Glutamatergic neuron (in vitro differentiated cells): ENCODE measurements around the gene BBX. TPM values are rescaled to one million over a fixed set of nuclear protein-coding genes. Genes with fewer than 3 reads are reported as not detected.
A peak's percentile ranks its signal among the peaks of the same experiment; 100 is the strongest.

ENCODE experiments used
- DNase-seq: peaks from one replicate; pipeline ENCODE4 v3.0.0; 2022
- H3K27ac Mint-ChIP-seq: one replicate; pipeline ENCODE4 v1.8.0; 2020; ENCODE audit warnings: mild to moderate bottlenecking, mixed read lengths, inconsistent platforms; ENCODE audit not compliant: unreplicated experiment
- H3K27me3 Mint-ChIP-seq: one replicate; pipeline ENCODE4 v1.8.0; 2020; ENCODE audit warnings: mild to moderate bottlenecking, moderate library complexity, mixed read lengths, inconsistent platforms; ENCODE audit not compliant: unreplicated experiment
- H3K36me3 Mint-ChIP-seq: one replicate; pipeline ENCODE4 v1.8.0; 2020; ENCODE audit warnings: mild to moderate bottlenecking, mixed read lengths, inconsistent platforms; ENCODE audit not compliant: unreplicated experiment
- H3K4me1 Mint-ChIP-seq: one replicate; pipeline ENCODE4 v1.8.0; 2020; ENCODE audit warnings: mild to moderate bottlenecking, low read depth, mixed read lengths, inconsistent platforms; ENCODE audit not compliant: unreplicated experiment
- H3K4me3 Mint-ChIP-seq: one replicate; pipeline ENCODE4 v1.8.0; 2020; ENCODE audit warnings: mild to moderate bottlenecking, mixed read lengths, inconsistent platforms; ENCODE audit not compliant: unreplicated experiment
- H3K9me3 Mint-ChIP-seq: one replicate; pipeline ENCODE4 v1.8.0; 2020; ENCODE audit warnings: mild to moderate bottlenecking, moderate library complexity, mixed read lengths, inconsistent platforms; ENCODE audit not compliant: unreplicated experiment
- CTCF ChIP-seq: fragments of 200-600 bp; sonication (generic); IDR thresholded peaks from one replicate; pipeline ENCODE4 v1.5.0; 2021; ENCODE audit not compliant: partially characterized antibody, unreplicated experiment
- total RNA-seq: library from RNA; stranded (reverse); fragmentation: NEBNext Ultra II Directional; extraction: Animal tissue kit (Norgen Biotek cat#: 25700); gene quantifications from one replicate; pipeline ENCODE4 v1.2.1, GENCODE V29; 2021; ENCODE audit not compliant: unreplicated experiment

BBX gene
- total RNA-seq, 1 donor from 2014 or later = 71.0 TPM

GRCh38 chr3:107654218-107654617 is 131.5 kb downstream of the BBX start:
- no peaks in the 10 kb centered on the region for H3K4me1 Mint-ChIP-seq
- no peak for TF ChIP-seq CTCF
- no peak overlapping the region for H3K4me3 Mint-ChIP-seq
- H3K27me3 Mint-ChIP-seq = no peaks in the 10 kb centered on the region
- peaks cover 5% of the 10 kb centered on the region for H3K36me3 Mint-ChIP-seq
- H3K9me3 Mint-ChIP-seq = peaks cover 2% of the 10 kb centered on the region
- no peak overlapping the region for H3K27ac Mint-ChIP-seq
- DNase-seq = no peak

GRCh38 chr3:107657971-107658370 is 135.2 kb downstream of the BBX start:
- H3K27ac Mint-ChIP-seq = no peak overlapping the region
- peaks cover 2% of the 10 kb centered on the region for H3K9me3 Mint-ChIP-seq
- no peak for TF ChIP-seq CTCF
- no peak for DNase-seq
- no peaks in the 10 kb centered on the region for H3K27me3 Mint-ChIP-seq
- H3K36me3 Mint-ChIP-seq = no peaks in the 10 kb centered on the region
- peaks cover 11% of the 10 kb centered on the region for H3K4me1 Mint-ChIP-seq
- no peak overlapping the region for H3K4me3 Mint-ChIP-seq

GRCh38 chr3:107660306-107660976 is 137.7 kb downstream of the BBX start:
- Mint-ChIP-seq H3K4me3 (no peak overlapping the region), H3K9me3 (peaks cover 2% of the 10 kb centered on the region), H3K4me1 (peaks cover 12% of the 10 kb centered on the region), H3K27ac (no peak overlapping the region), H3K36me3 (no peaks in the 10 kb centered on the region), H3K27me3 (no peaks in the 10 kb centered on the region)
- peak; percentile 63 for TF ChIP-seq CTCF
- DNase-seq = no peak

GRCh38 chr3:107661447-107662123 is 138.8 kb downstream of the BBX start:
- DNase-seq = no peak
- Mint-ChIP-seq H3K36me3 (no peaks in the 10 kb centered on the region), H3K9me3 (peaks cover 2% of the 10 kb centered on the region), H3K27ac (no peak overlapping the region), H3K27me3 (no peaks in the 10 kb centered on the region), H3K4me1 (peaks cover 16% of the 10 kb centered on the region), H3K4me3 (no peak overlapping the region)
- TF ChIP-seq CTCF = no peak

GRCh38 chr3:107662124-107662507 is 139.4 kb downstream of the BBX start:
- Mint-ChIP-seq H3K9me3 (peaks cover 2% of the 10 kb centered on the region), H3K36me3 (no peaks in the 10 kb centered on the region), H3K27me3 (no peaks in the 10 kb centered on the region), H3K27ac (no peak overlapping the region), H3K4me1 (peaks cover 16% of the 10 kb centered on the region), H3K4me3 (no peak overlapping the region)
- no peak for DNase-seq
- no peak for TF ChIP-seq CTCF
